Measurements from ENCODE around the gene UTP25.

DNA sequence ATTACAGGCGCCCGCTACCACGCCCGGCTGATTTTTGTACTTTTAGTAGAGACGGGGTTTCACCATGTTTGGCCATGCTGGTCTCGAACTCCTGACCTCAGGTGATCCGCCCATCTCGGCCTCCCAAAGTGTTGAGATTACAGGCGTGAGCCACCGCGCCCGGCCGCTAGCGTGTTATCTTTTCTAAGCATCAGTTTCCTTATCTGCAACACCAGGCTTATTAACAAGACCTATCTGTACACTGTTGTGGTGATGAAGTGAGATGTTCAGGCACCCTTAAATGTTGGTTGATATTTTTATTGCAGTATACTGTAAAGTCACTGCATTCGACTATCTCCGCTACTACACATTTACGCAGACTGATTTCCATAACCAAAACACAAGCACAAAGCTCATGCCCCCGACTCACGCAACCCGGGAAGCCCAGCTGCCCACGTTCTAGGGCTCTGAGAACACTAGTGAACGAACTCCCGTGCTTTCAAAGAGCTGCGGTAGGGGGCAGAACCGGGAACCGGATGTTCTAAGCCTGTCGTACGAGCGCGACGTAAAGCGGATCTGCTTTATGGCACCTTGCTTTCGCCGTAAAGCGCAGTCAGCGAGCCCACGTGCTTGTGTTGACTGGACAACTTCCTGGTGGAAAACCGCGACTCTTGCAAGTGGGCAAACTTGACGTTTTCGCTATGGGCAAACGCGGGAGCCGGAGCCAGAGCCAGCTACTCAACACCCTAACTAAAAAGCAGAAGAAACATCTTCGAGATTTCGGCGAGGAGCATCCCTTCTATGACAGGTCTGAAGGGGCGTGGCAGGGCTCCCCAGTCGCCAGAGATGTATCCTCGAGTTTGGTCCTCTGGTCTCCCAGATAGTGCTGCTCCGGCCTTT is at the start of gene UTP25:
- no peak for TF ChIP-seq POLR2AphosphoS5 (IDR thresholded peaks at IDR 0.05; ENCODE audit: low read depth, low read length)
- peak; percentile 33; the same call in 1 of the 2 replicates for TF ChIP-seq SPI1 (IDR thresholded peaks at IDR 0.05; ENCODE audit: low read depth, low read length)
- 0 out of 2 replicates have a peak, but pooled peaks have one; percentile 20 for TF ChIP-seq POLR2A (IDR thresholded peaks at IDR 0.05; ENCODE audit: low read depth, low read length)
- peak; percentile 57; the same call in 1 of the 2 replicates for TF ChIP-seq TAF1 (IDR thresholded peaks at IDR 0.05; ENCODE audit: low read depth, low read length)
- TF ChIP-seq POU2F2 (IDR thresholded peaks at IDR 0.05; ENCODE audit: low read depth, low read length), result no peak
- TF ChIP-seq PAX5 (IDR thresholded peaks at IDR 0.05; ENCODE audit: insufficient read depth, low read length, severe bottlenecking), result no peak

Data from GM12891 (cell line).